Mucosa of rectum (tissue), 2 donors: Measurements from ENCODE around the gene USH2A.

Experiments used
- H3K27ac ChIP-seq, 2 donors: one replicate each; pipeline ENCODE4 v1.7.0; 2013; ENCODE audit warnings: inconsistent platforms in 2 of 2, low read depth in 2 of 2, low read length in 2 of 2
- H3K27me3 ChIP-seq, 2 donors: one replicate each; pipeline ENCODE4 v1.7.0; 2013; ENCODE audit warnings: low read length in 2 of 2; ENCODE audit not compliant: control insufficient read depth in 2 of 2, insufficient read depth in 2 of 2
- H3K36me3 ChIP-seq, 2 donors: one replicate each; pipeline ENCODE4 v1.7.0; 2013; ENCODE audit warnings: low read length in 2 of 2; ENCODE audit not compliant: control insufficient read depth in 2 of 2, insufficient read depth in 2 of 2
- H3K4me1 ChIP-seq, 2 donors: one replicate each; pipeline ENCODE4 v1.7.0; 2013; ENCODE audit warnings: low read length in 2 of 2, mild to moderate bottlenecking in 1 of 2; ENCODE audit not compliant: control insufficient read depth in 2 of 2, insufficient read depth in 2 of 2
- H3K4me3 ChIP-seq, 2 donors: one replicate each; pipeline ENCODE4 v1.7.0; 2013; ENCODE audit warnings: low read length in 2 of 2
- H3K9ac ChIP-seq, 2 donors: one replicate each; pipeline ENCODE4 v1.7.0; 2013; ENCODE audit warnings: low read length in 2 of 2, low read depth in 1 of 2, mild to moderate bottlenecking in 1 of 2
- H3K9me3 ChIP-seq, 2 donors: one replicate each; pipeline ENCODE4 v1.7.0; 2013; ENCODE audit warnings: low read length in 2 of 2; ENCODE audit not compliant: control insufficient read depth in 2 of 2
- donor health status: healthy.
- donor health status: Normal muscosa, but diverticular disease.

Gene USH2A

GRCh38 chr1:215844266-215844665, 579.0 kb downstream of the USH2A start:
- H3K9me3 ChIP-seq, result no peaks in the 10 kb centered on the region
- H3K27ac ChIP-seq, result no peak overlapping the region
- no peaks in the 10 kb centered on the region for H3K27me3 ChIP-seq
- H3K9ac ChIP-seq, result no peak overlapping the region
- no peaks in the 10 kb centered on the region for H3K36me3 ChIP-seq
- H3K4me1 ChIP-seq, result no peaks in the 10 kb centered on the region
- H3K4me3 ChIP-seq, result no peak overlapping the region

GRCh38 chr1:215842905-215843304, 580.3 kb downstream of the USH2A start:
- Histone ChIP-seq H3K9ac (no peak overlapping the region), H3K4me1 (no peaks in the 10 kb centered on the region), H3K9me3 (no peaks in the 10 kb centered on the region), H3K4me3 (no peak overlapping the region), H3K27ac (no peak overlapping the region), H3K36me3 (no peaks in the 10 kb centered on the region), H3K27me3 (no peaks in the 10 kb centered on the region)

- Histone ChIP-seq H3K27ac (no peak overlapping the region), H3K9me3 (no peaks in the 10 kb centered on the region), H3K27me3 (no peaks in the 10 kb centered on the region), H3K9ac (no peak overlapping the region), H3K4me3 (no peak overlapping the region), H3K36me3 (no peaks in the 10 kb centered on the region), H3K4me1 (no peaks in the 10 kb centered on the region)
Measured at GRCh38 chr1:215835951-215836350, 587.3 kb downstream of the USH2A start.

GRCh38 chr1:215833941-215834729, 589.1 kb downstream of the USH2A start:
- Histone ChIP-seq H3K27ac (no peak overlapping the region), H3K27me3 (no peaks in the 10 kb centered on the region), H3K4me3 (no peak overlapping the region), H3K4me1 (no peaks in the 10 kb centered on the region), H3K9ac (no peak overlapping the region), H3K9me3 (no peaks in the 10 kb centered on the region), H3K36me3 (no peaks in the 10 kb centered on the region)

GRCh38 chr1:215830226-215830810, 592.9 kb downstream of the USH2A start:
- H3K27ac ChIP-seq, result no peak overlapping the region
- H3K9ac ChIP-seq, result no peak overlapping the region
- no peaks in the 10 kb centered on the region for H3K4me1 ChIP-seq
- no peaks in the 10 kb centered on the region for H3K27me3 ChIP-seq
- no peaks in the 10 kb centered on the region for H3K36me3 ChIP-seq
- H3K4me3 ChIP-seq, result no peak overlapping the region
- H3K9me3 ChIP-seq, result no peaks in the 10 kb centered on the region

- no peak overlapping the region for H3K27ac ChIP-seq
- no peaks in the 10 kb centered on the region for H3K36me3 ChIP-seq
- no peaks in the 10 kb centered on the region for H3K27me3 ChIP-seq
- H3K4me1 ChIP-seq, result no peaks in the 10 kb centered on the region
- no peak overlapping the region for H3K9ac ChIP-seq
- H3K9me3 ChIP-seq, result no peaks in the 10 kb centered on the region
- H3K4me3 ChIP-seq, result no peak overlapping the region
Measured at GRCh38 chr1:215825056-215825455, 598.2 kb downstream of the USH2A start.

GRCh38 chr1:215824245-215824644, 599.0 kb downstream of the USH2A start:
- Histone ChIP-seq H3K9me3 (no peaks in the 10 kb centered on the region), H3K27ac (no peak overlapping the region), H3K27me3 (no peaks in the 10 kb centered on the region), H3K4me3 (no peak overlapping the region), H3K9ac (no peak overlapping the region), H3K4me1 (no peaks in the 10 kb centered on the region), H3K36me3 (no peaks in the 10 kb centered on the region)

GRCh38 chr1:215819114-215819513, 604.1 kb downstream of the USH2A start:
- Histone ChIP-seq H3K4me3 (no peak overlapping the region), H3K27ac (no peak overlapping the region), H3K9ac (no peak overlapping the region)

GRCh38 chr1:215807911-215808436, 615.3 kb downstream of the USH2A start:
- Histone ChIP-seq H3K27me3 (no peaks in the 10 kb centered on the region), H3K36me3 (no peaks in the 10 kb centered on the region), H3K4me3 (no peak overlapping the region), H3K9me3 (peaks cover 0 to 2% of the 10 kb centered on the region in 2 donors), H3K9ac (no peak overlapping the region), H3K4me1 (no peaks in the 10 kb centered on the region), H3K27ac (no peak overlapping the region)

More at GRCh38 chr1:215819114-215819513, 604.1 kb downstream of the USH2A start:
- Histone ChIP-seq H3K9me3 (no peaks in the 10 kb centered on the region), H3K36me3 (no peaks in the 10 kb centered on the region), H3K4me1 (no peaks in the 10 kb centered on the region), H3K27me3 (no peaks in the 10 kb centered on the region)

GRCh38 chr1:215807218-215807617, 616.0 kb downstream of the USH2A start:
- Histone ChIP-seq H3K4me1 (no peaks in the 10 kb centered on the region), H3K4me3 (no peak overlapping the region), H3K36me3 (no peaks in the 10 kb centered on the region), H3K9me3 (peaks cover 0 to 1% of the 10 kb centered on the region in 2 donors), H3K27ac (no peak overlapping the region), H3K9ac (no peak overlapping the region), H3K27me3 (no peaks in the 10 kb centered on the region)
